Choroid plexus epithelial cell (primary cell): ENCODE data around the gene EPS8L1.

Source experiments
- DNase-seq: peaks from one replicate; pipeline ENCODE4 v3.0.0-alpha.2; 2010; ENCODE audit warnings: low read depth
- H3K4me3 ChIP-seq: 2 replicates; pipeline ENCODE4 v1.5.1; 2011; ENCODE audit warnings: low read depth, mild to moderate bottlenecking, control low read depth, low read length, moderate library complexity
- TF ChIP-seq, protein P1 (sequence below): conservative IDR thresholded peaks from 2 replicates; pipeline ENCODE4 v1.5.1; 2011; ENCODE audit warnings: low read depth, mild to moderate bottlenecking, control low read depth, inconsistent platforms, low read length, moderate library complexity

EPS8L1 gene

DNA sequence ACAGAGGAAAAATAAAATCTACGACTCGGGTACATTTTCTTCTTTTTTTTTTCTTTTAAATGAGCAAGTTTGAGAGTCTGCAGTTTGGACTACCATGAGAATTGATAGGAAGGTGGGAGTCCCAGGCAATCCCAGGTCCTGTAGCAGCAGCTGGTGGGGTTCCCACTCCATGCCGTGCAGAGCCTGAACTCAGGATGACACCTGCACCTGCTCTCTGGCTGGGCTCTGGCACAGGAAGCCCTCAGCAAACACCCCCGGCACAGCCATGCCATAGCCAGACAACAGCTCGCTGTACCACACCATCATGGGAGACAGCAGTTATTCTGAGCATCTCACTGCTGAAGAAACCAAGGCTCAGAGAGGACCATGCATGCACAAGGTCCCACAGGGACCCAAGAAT is 31.4 kb upstream of the EPS8L1 start:
- TF ChIP-seq, protein P1, sequence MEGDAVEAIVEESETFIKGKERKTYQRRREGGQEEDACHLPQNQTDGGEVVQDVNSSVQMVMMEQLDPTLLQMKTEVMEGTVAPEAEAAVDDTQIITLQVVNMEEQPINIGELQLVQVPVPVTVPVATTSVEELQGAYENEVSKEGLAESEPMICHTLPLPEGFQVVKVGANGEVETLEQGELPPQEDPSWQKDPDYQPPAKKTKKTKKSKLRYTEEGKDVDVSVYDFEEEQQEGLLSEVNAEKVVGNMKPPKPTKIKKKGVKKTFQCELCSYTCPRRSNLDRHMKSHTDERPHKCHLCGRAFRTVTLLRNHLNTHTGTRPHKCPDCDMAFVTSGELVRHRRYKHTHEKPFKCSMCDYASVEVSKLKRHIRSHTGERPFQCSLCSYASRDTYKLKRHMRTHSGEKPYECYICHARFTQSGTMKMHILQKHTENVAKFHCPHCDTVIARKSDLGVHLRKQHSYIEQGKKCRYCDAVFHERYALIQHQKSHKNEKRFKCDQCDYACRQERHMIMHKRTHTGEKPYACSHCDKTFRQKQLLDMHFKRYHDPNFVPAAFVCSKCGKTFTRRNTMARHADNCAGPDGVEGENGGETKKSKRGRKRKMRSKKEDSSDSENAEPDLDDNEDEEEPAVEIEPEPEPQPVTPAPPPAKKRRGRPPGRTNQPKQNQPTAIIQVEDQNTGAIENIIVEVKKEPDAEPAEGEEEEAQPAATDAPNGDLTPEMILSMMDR: no peak
- no peak for DNase-seq
- no peak overlapping the region for H3K4me3 ChIP-seq

DNA sequence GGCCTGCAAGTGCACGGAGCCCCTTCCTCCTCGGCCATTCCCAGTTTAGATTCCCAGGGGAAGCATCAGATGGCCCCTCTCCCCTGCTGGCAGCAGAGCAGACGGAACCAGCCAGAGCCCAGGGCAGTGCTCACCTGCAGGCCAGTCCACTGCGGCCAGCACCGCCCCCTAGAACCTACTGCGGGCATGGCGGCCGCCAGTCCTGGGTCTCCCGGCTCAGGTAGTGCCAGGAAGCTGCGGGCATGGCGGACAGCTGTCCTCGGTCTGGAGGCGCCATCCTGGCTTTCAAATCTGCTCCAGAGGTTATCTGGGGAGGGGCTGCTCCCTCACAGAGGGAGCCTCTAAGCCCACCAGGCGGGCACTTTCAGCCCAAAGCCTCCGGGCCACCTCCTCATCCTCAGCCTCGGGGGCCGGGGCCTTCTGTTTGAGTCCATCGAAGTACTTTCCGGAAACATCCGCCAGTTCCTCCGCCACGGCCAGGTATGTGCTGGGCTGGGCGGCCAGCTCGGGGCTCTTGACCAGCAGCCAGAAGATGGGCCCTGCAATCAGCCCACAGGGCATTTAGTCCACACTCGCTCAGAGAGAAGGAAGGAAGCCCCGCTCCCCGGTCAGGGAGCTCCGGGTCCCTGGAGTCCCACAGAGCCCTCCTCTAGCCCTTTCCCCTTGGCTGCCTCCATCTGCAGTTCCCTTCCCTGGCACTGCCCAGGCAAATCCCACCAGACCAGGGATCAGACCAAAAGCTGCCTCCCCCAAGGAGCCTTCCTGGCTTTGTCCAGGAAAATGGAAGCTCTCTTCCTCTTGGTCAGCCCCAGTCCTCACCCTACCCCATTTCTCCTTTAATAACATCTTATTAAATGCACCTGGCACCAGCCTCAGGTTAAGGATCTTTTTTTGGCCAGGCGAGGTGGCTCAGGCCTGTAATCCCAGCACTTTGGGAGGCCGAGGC is 30.6 kb upstream of the EPS8L1 start:
- no peak for DNase-seq
- TF ChIP-seq, protein P1: no peak
- no peak overlapping the region for H3K4me3 ChIP-seq

DNA sequence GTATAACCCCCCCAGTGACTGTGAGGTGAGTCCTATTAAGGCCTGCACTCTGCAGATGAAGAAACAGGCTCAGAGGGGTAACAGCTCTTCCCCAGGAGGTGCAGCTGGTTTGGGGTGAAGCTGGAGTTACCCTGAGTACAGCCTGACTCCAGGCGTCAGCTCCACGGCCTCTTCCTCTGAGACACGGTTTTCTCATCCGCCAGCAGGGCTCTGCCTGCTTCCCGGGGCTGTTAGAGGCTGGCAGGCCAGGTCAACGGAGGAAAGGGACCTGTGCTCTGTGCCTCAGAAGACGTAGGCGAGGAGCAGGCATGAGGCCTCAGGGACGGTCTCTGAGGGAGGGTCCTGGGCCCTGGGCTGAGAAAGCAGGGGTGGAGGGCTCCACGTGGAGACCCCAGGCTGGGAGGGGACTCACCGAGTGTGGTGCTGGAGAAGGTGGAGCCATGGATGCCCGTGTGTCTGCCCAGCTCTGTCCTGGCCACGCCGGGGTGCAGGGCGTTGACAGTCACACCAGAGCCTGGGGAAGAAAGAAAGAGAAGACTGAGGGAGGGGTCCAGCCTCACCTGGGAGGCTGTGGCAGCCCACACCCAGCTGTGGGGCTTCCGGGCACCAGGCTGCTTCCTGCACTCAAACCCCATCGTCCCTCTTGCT is 28.6 kb upstream of the EPS8L1 start:
- H3K4me3 ChIP-seq: no peak overlapping the region
- TF ChIP-seq, protein P1: no peak
- no peak for DNase-seq

- DNase-seq: no peak
Observed at GRCh38 chr19:55047951-55048350, 27.7 kb upstream of the EPS8L1 start.

GRCh38 chr19:55048446-55048845 is 27.2 kb upstream of the EPS8L1 start:
- H3K4me3 ChIP-seq: no peak overlapping the region
- no peak for DNase-seq
- TF ChIP-seq, protein P1: no peak

More at GRCh38 chr19:55047951-55048350, 27.7 kb upstream of the EPS8L1 start:
- H3K4me3 ChIP-seq: no peak overlapping the region
- TF ChIP-seq, protein P1: no peak

- no peak overlapping the region for H3K4me3 ChIP-seq
- TF ChIP-seq, protein P1: no peak
- DNase-seq: no peak
Observed at GRCh38 chr19:55050749-55051532, 24.7 kb upstream of the EPS8L1 start.
